Measurements from ENCODE around the gene TIMP1. TPM values are rescaled to one million over a fixed set of nuclear protein-coding genes. Genes with fewer than 3 reads are reported as not detected.

The TIMP1 gene
- total and polyA plus RNA-seq, 5 experiments from 2014 or later = 31.3 to 75.5 (median 49.9) TPM

GRCh38 chrX:47563801-47564315 is 18.4 kb upstream of the TIMP1 start:
- peaks cover 0 to 4% (median 0%) of the 10 kb centered on the region in 9 donors for H3K9me3 Mint-ChIP-seq
- H3K27ac Mint-ChIP-seq = peak overlapping the region in 2 of 10 donors; percentile 14 to 33
- ATAC-seq (no peak), DNase-seq (no peak)
- H3K36me3 Mint-ChIP-seq = peaks cover 7 to 51% (median 8%) of the 10 kb centered on the region in 3 donors
- H3K4me1 Mint-ChIP-seq = peaks cover 17 to 52% (median 39%) of the 10 kb centered on the region in 4 donors
- POLR2A ChIA-PET = interaction anchor here (0.6 kb wide), 1 partner anchor 26 kb away, joined by 3 read pairs; no protein-coding TSS in a partner anchor
- peak overlapping the region in 7 of 10 donors; percentile 17 to 79 (median 64) for H3K4me3 Mint-ChIP-seq
- no peaks in the 10 kb centered on the region for H3K27me3 Mint-ChIP-seq

GRCh38 chrX:47564438-47565085 is 17.7 kb upstream of the TIMP1 start:
- peaks cover 19 to 52% (median 42%) of the 10 kb centered on the region in 4 donors for H3K4me1 Mint-ChIP-seq
- H3K4me3 Mint-ChIP-seq = peak overlapping the region in 7 of 10 donors; percentile 3 to 79 (median 58)
- peak overlapping the region in 2 of 10 donors; percentile 33 for H3K27ac Mint-ChIP-seq
- POLR2A ChIA-PET = interaction anchor here (1.6 kb wide), 1 partner anchor 8 kb away, joined by 4 read pairs; no protein-coding TSS in a partner anchor
- peaks cover 0 to 4% (median 0%) of the 10 kb centered on the region in 9 donors for H3K9me3 Mint-ChIP-seq
- DNase-seq = no peak
- ATAC-seq = no peak
- H3K36me3 Mint-ChIP-seq = peaks cover 8 to 58% (median 12%) of the 10 kb centered on the region in 3 donors
- no peaks in the 10 kb centered on the region for H3K27me3 Mint-ChIP-seq

- no peak for DNase-seq
- Mint-ChIP-seq H3K36me3 (peaks cover 8 to 81% (median 16%) of the 10 kb centered on the region in 3 donors), H3K27ac (peak overlapping the region in 1 of 10 donors; percentile 43), H3K27me3 (no peaks in the 10 kb centered on the region), H3K4me1 (peaks cover 16 to 37% (median 31%) of the 10 kb centered on the region in 4 donors), H3K4me3 (peak overlapping the region in 1 of 10 donors; percentile 22), H3K9me3 (peaks cover 0 to under 1% (median 0%) of the 10 kb centered on the region in 9 donors)
- ATAC-seq = no peak
- POLR2A ChIA-PET = no interaction called here
Measured at GRCh38 chrX:47566841-47567240, 15.4 kb upstream of the TIMP1 start.

GRCh38 chrX:47568656-47569295 is 13.5 kb upstream of the TIMP1 start:
- Mint-ChIP-seq H3K4me1 (peaks cover 22 to 41% (median 28%) of the 10 kb centered on the region in 4 donors), H3K27ac (peak overlapping the region in 2 of 10 donors; percentile 13 to 43), H3K36me3 (peaks cover 4 to 77% (median 12%) of the 10 kb centered on the region in 3 donors), H3K9me3 (no peaks in the 10 kb centered on the region), H3K27me3 (peaks cover 0 to 8% (median 3%) of the 10 kb centered on the region in 5 donors), H3K4me3 (no peak overlapping the region)
- POLR2A ChIA-PET = interaction anchor here (1.9 kb wide), 1 partner anchor 13 kb away, joined by 6 read pairs; the partner anchor contains the start of gene TIMP1
- ATAC-seq = peak; percentile 58 to 77
- peak in 9 of 10 donors; percentile 15 to 69 (median 36) for DNase-seq

- ATAC-seq (no peak), DNase-seq (no peak)
- POLR2A ChIA-PET = no interaction called here
- peak overlapping the region in 1 of 10 donors; percentile 56 for H3K27ac Mint-ChIP-seq
- H3K36me3 Mint-ChIP-seq = peaks cover 0 to 62% (median 9%) of the 10 kb centered on the region in 3 donors
- peaks cover 16 to 35% (median 19%) of the 10 kb centered on the region in 4 donors for H3K4me1 Mint-ChIP-seq
- H3K4me3 Mint-ChIP-seq = no peak overlapping the region
- H3K27me3 Mint-ChIP-seq = peaks cover 0 to 8% (median 3%) of the 10 kb centered on the region in 5 donors
- no peaks in the 10 kb centered on the region for H3K9me3 Mint-ChIP-seq
Measured at GRCh38 chrX:47570794-47571193, 11.4 kb upstream of the TIMP1 start.

- DNase-seq (no peak), ATAC-seq (no peak)
- no peak overlapping the region for H3K27ac Mint-ChIP-seq
- POLR2A ChIA-PET = no interaction called here
- H3K4me1 Mint-ChIP-seq = peaks cover 15 to 35% (median 18%) of the 10 kb centered on the region in 4 donors
- H3K9me3 Mint-ChIP-seq = no peaks in the 10 kb centered on the region
- peaks cover 0 to 8% (median 3%) of the 10 kb centered on the region in 5 donors for H3K27me3 Mint-ChIP-seq
- H3K4me3 Mint-ChIP-seq = no peak overlapping the region
- H3K36me3 Mint-ChIP-seq = peaks cover 0 to 60% (median 9%) of the 10 kb centered on the region in 3 donors
Measured at GRCh38 chrX:47571215-47571614, 11.0 kb upstream of the TIMP1 start.

- Mint-ChIP-seq H3K36me3 (peaks cover 0 to 53% (median 9%) of the 10 kb centered on the region in 3 donors), H3K27me3 (peaks cover 0 to 8% (median 4%) of the 10 kb centered on the region in 5 donors), H3K9me3 (no peaks in the 10 kb centered on the region), H3K4me3 (peak overlapping the region in 3 of 10 donors; percentile 18 to 63 (median 46)), H3K27ac (peak overlapping the region in 2 of 10 donors; percentile 49 to 70), H3K4me1 (peaks cover 16 to 29% (median 18%) of the 10 kb centered on the region in 4 donors)
- DNase-seq (no peak), ATAC-seq (no peak)
- POLR2A ChIA-PET = no interaction called here
Measured at GRCh38 chrX:47571896-47572295, 10.3 kb upstream of the TIMP1 start.

- peaks cover 0 to 9% (median 5%) of the 10 kb centered on the region in 5 donors for H3K27me3 Mint-ChIP-seq
- no peaks in the 10 kb centered on the region for H3K9me3 Mint-ChIP-seq
- peaks cover 14 to 29% (median 16%) of the 10 kb centered on the region in 4 donors for H3K4me1 Mint-ChIP-seq
- peaks cover 0 to 45% (median 9%) of the 10 kb centered on the region in 3 donors for H3K36me3 Mint-ChIP-seq
- H3K27ac Mint-ChIP-seq = peak overlapping the region in 4 of 10 donors; percentile 1 to 76 (median 30)
- no peak for DNase-seq
- peak overlapping the region in 7 of 10 donors; percentile 12 to 72 (median 58) for H3K4me3 Mint-ChIP-seq
- ATAC-seq = peak in 1 of 2 donors; percentile 31
- POLR2A ChIA-PET = interaction anchor here (1.4 kb wide), 1 partner anchor 9 kb away, joined by 5 read pairs; the partner anchor contains the start of gene TIMP1
Measured at GRCh38 chrX:47572773-47573340, 9.4 kb upstream of the TIMP1 start.

GRCh38 chrX:47573341-47574075 is 8.7 kb upstream of the TIMP1 start:
- Mint-ChIP-seq H3K27ac (peak overlapping the region in 4 of 10 donors; percentile 1 to 40 (median 20)), H3K4me1 (peaks cover 14 to 29% (median 16%) of the 10 kb centered on the region in 4 donors), H3K9me3 (no peaks in the 10 kb centered on the region), H3K27me3 (peaks cover 0 to 9% (median 8%) of the 10 kb centered on the region in 5 donors), H3K36me3 (peaks cover 0 to 39% (median 9%) of the 10 kb centered on the region in 3 donors), H3K4me3 (peak overlapping the region in 7 of 10 donors; percentile 2 to 63 (median 54))
- POLR2A ChIA-PET = interaction anchor here (1.4 kb wide), 1 partner anchor 8 kb away, joined by 5 read pairs; the partner anchor contains the start of gene TIMP1
- ATAC-seq (peak in 1 of 2 donors; percentile 23), DNase-seq (no peak)

- Mint-ChIP-seq H3K36me3 (peaks cover 0 to 33% (median 7%) of the 10 kb centered on the region in 3 donors), H3K9me3 (no peaks in the 10 kb centered on the region), H3K4me1 (peaks cover 13 to 25% (median 15%) of the 10 kb centered on the region in 4 donors), H3K27me3 (peaks cover 0 to 9% (median 8%) of the 10 kb centered on the region in 5 donors), H3K27ac (no peak overlapping the region), H3K4me3 (peak overlapping the region in 2 of 10 donors; percentile 29 to 63)
- DNase-seq (no peak), ATAC-seq (peak; percentile 25 to 55)
- POLR2A ChIA-PET = interaction anchor here (1.4 kb wide), 1 partner anchor 8 kb away, joined by 5 read pairs; the partner anchor contains the start of gene TIMP1
Measured at GRCh38 chrX:47574076-47574546, 8.1 kb upstream of the TIMP1 start.

GRCh38 chrX:47574547-47575301 is 7.5 kb upstream of the TIMP1 start:
- Mint-ChIP-seq H3K27me3 (peaks cover 0 to 9% (median 8%) of the 10 kb centered on the region in 5 donors), H3K4me1 (peaks cover 13 to 22% (median 16%) of the 10 kb centered on the region in 4 donors), H3K27ac (peak overlapping the region in 1 of 10 donors; percentile 31), H3K4me3 (peak overlapping the region in 6 of 10 donors; percentile 29 to 63 (median 54)), H3K36me3 (peaks cover 0 to 27% (median 4%) of the 10 kb centered on the region in 3 donors), H3K9me3 (peaks cover 0 to 2% (median 0%) of the 10 kb centered on the region in 9 donors)
- POLR2A ChIA-PET = no interaction called here
- DNase-seq = no peak
- no peak for ATAC-seq

Data from naive thymus-derived CD8-positive, alpha-beta T cell (primary cell).